GM12878 (cell line): ENCODE results near the gene VASP. TPM values are rescaled to one million over a fixed set of nuclear protein-coding genes. Genes with fewer than 3 reads are reported as not detected.

ENCODE experiments used
- ATAC-seq: fragments of 200-7000 bp; cut with Tn5 transposase; 3 replicates; pipeline ENCODE4 v1.9.1; 2020; ENCODE audit warnings: mild to moderate bottlenecking, moderate library complexity
- BruUV-seq: library from RNA; stranded (reverse); fragments of 400-500 nt; replicated peaks from 2 replicates; lab custom pipeline; 2021; lab: Mats Ljungman, UMichigan
- CTCF ChIA-PET: fragments of 300-600 bp; sonication (Branson Sonifier 250); formaldehyde crosslinking; extraction: SDS; loops from one replicate; lab custom pipeline; 2021; ENCODE audit warnings: inconsistent platforms; lab: Yijun Ruan, JAX
- POLR2A ChIA-PET: fragments of 350-600 bp; formaldehyde crosslinking; extraction: SDS; loops from one replicate; lab custom pipeline; 2021; ENCODE audit warnings: inconsistent platforms; lab: Charles Lee
- RAD21 ChIA-PET: fragments of 300-600 bp; sonication (Branson Sonifier 250); formaldehyde crosslinking; loops from one replicate; lab custom pipeline; 2023; ENCODE audit warnings: antibody characterized with exemption; ENCODE audit not compliant: unreplicated experiment; lab: Charles Lee
- SMC1A ChIA-PET: fragments of 300-600 bp; sonication (Branson Sonifier 250); formaldehyde crosslinking; loops from one replicate; lab custom pipeline; 2023; ENCODE audit not compliant: unreplicated experiment, uncharacterized antibody; lab: Charles Lee
- DNase-seq: peaks from one replicate; pipeline ENCODE4 v3.0.0-alpha.2; 2011; ENCODE audit warnings: low read depth, low spot score
- FAIRE-seq: peaks from 3 replicates; lab custom pipeline; 2011; peaks lifted over from hg19 to GRCh38; lab: Jason Lieb, UNC
- H2AFZ ChIP-seq: 2 replicates; pipeline ENCODE4 v1.6.0; 2011; ENCODE audit warnings: low read depth, low read length, control low read depth; ENCODE audit not compliant: control insufficient read depth
- H3K27ac ChIP-seq: 2 replicates; pipeline ENCODE4 v1.5.1; 2011; ENCODE audit warnings: control low read depth; ENCODE audit not compliant: control insufficient read depth, insufficient read depth
- H3K27me3 ChIP-seq, 2 experiments: replicated peaks in 1 of 2; 2 replicates each; pipeline versions ENCODE4 v1.6.0 to v1.6.1; 2011; ENCODE audit warnings: low read length in 1 of 2; ENCODE audit not compliant: control insufficient read depth in 2 of 2, insufficient read depth in 2 of 2
- H3K36me3 ChIP-seq, 2 experiments: 2 replicates each; pipeline ENCODE4 v1.5.1; 2011; ENCODE audit warnings: low read length in 1 of 2; ENCODE audit not compliant: control insufficient read depth in 2 of 2, insufficient read depth in 2 of 2
- H3K4me1 ChIP-seq: 2 replicates; pipeline ENCODE4 v1.6.1; 2011; ENCODE audit warnings: mild to moderate bottlenecking, low read length, moderate library complexity, mixed read lengths; ENCODE audit not compliant: control insufficient read depth, insufficient read depth
- H3K4me2 ChIP-seq: 2 replicates; pipeline ENCODE4 v1.6.0; 2011; ENCODE audit warnings: control low read depth; ENCODE audit not compliant: control insufficient read depth, insufficient read depth
- H3K4me3 ChIP-seq: fragments of 200-600 bp; sonication (generic); 2 replicates; pipeline ENCODE4 v1.5.1; 2016
- H3K79me2 ChIP-seq: 2 replicates; pipeline ENCODE4 v1.6.0; 2011; ENCODE audit warnings: low read length; ENCODE audit not compliant: control insufficient read depth, insufficient read depth
- H3K9ac ChIP-seq: 2 replicates; pipeline ENCODE4 v1.8.0; 2011; ENCODE audit warnings: low read length, control low read depth, mixed read lengths; ENCODE audit not compliant: control insufficient read depth, insufficient read depth
- H3K9me3 ChIP-seq: replicated peaks from 3 replicates; pipeline ENCODE4 v1.5.1; 2011; ENCODE audit warnings: mild to moderate bottlenecking, low read length; ENCODE audit not compliant: control insufficient read depth, insufficient read depth
- H4K20me1 ChIP-seq: 2 replicates; pipeline ENCODE4 v1.6.0; 2011; ENCODE audit not compliant: control insufficient read depth, insufficient read depth
- CBX3 ChIP-seq: fragments of 200-600 bp; sonication (generic); IDR thresholded peaks from 2 replicates; pipeline ENCODE4 v1.6.1; 2016; ENCODE audit warnings: low read depth, borderline replicate concordance
- CEBPB ChIP-seq, 2 experiments: fragments of 150-350 bp in 1 of 2; IDR thresholded peaks; 2 replicates each; pipeline ENCODE4 v1.6.1; 2012 to 2014; ENCODE audit warnings: low read depth in 2 of 2, low read length in 2 of 2, borderline replicate concordance in 1 of 2, inconsistent platforms in 1 of 2
- CHD4 ChIP-seq: fragments of 200-600 bp; sonication (generic); IDR thresholded peaks from 2 replicates; pipeline ENCODE4 v1.6.1; 2016; ENCODE audit warnings: mild to moderate bottlenecking
- HCFC1 ChIP-seq: fragments of 150-350 bp; IDR thresholded peaks from 2 replicates; pipeline ENCODE4 v1.6.1; 2014; ENCODE audit warnings: low read length
- MAX ChIP-seq: IDR thresholded peaks from 2 replicates; pipeline ENCODE4 v1.6.1; 2012; ENCODE audit warnings: low read depth, low read length, improper control_type of control experiment
- NRF1 ChIP-seq: conservative IDR thresholded peaks from 2 replicates; pipeline ENCODE4 v1.6.1; 2011; ENCODE audit warnings: mild to moderate bottlenecking, low read depth, low read length, improper control_type of control experiment
- RUNX3 ChIP-seq: IDR thresholded peaks from 2 replicates; pipeline ENCODE4 v1.6.1; 2012; ENCODE audit warnings: low read length, inconsistent platforms
- SIN3A ChIP-seq: IDR thresholded peaks from 2 replicates; pipeline ENCODE4 v1.6.1; 2012; ENCODE audit warnings: low read depth, low read length, improper control_type of control experiment
- SP1 ChIP-seq: IDR thresholded peaks from one replicate; pipeline ENCODE4 v1.6.1; 2011; ENCODE audit warnings: low read depth, low read length
- SRF ChIP-seq, 2 experiments: IDR thresholded peaks; 2 replicates each; pipeline ENCODE4 v1.6.1; 2011; ENCODE audit warnings: low read depth in 2 of 2, low read length in 2 of 2, mild to moderate bottlenecking in 1 of 2, moderate library complexity in 1 of 2
- TAF1 ChIP-seq: IDR thresholded peaks from 2 replicates; pipeline ENCODE4 v1.6.1; 2011; ENCODE audit warnings: mild to moderate bottlenecking, low read depth, low read length, borderline replicate concordance
- TCF7 ChIP-seq: IDR thresholded peaks from 2 replicates; pipeline ENCODE4 v1.6.1; 2014; ENCODE audit warnings: antibody characterized with exemption, borderline replicate concordance
- WGBS: methylation state at CpG from one replicate; pipeline ENCODE4 v1.1.6; 2016; ENCODE audit warnings: low lambda C conversion rate; ENCODE audit not compliant: insufficient replicate concordance, insufficient coverage; ENCODE audit errors: missing lambda C conversion rate; 5-methylcytosine and 5-hydroxymethylcytosine counted together
- in situ Hi-C: fragments of 300-500 bp; cut with MboI; formaldehyde crosslinking; loops from 9 replicates; pipeline ENCODE4 v1.14.3; 2018; ENCODE audit warnings: mixed read lengths
- intact Hi-C: fragments of 100-400 bp; cut with micrococcal nuclease; formaldehyde crosslinking; loops from one replicate; pipeline ENCODE4 v1.14.2; 2022; ENCODE audit not compliant: unreplicated experiment
- polyA plus RNA-seq, 11 experiments: library from polyadenylated mRNA; depleted of rRNA in 4 of 11; unstranded in 6 of 11; stranded (reverse) in 5 of 11; fragments of >200 nt; fragmentation: Nextera tagmentation in 4 of 11; fragmentation: Illumina TruSeq in 1 of 11; extraction: Ambion mirVana in 4 of 11; extraction: Trizol in 1 of 11; gene quantifications; 1 replicate in 1 of 11; 2 replicates in 10 of 11; pipeline versions ENCODE4 v1.2.1 to v1.2.3, GENCODE V29; 2011 to 2016; ENCODE audit warnings: inconsistent platforms in 2 of 11, missing spikeins in 2 of 11, low read depth in 1 of 11
- total RNA-seq, 4 experiments: library from RNA; depleted of rRNA in 3 of 4; stranded (reverse); fragments of >200 nt in 3 of 4; fragmentation: Illumina TruSeq in 1 of 4; extraction: Trizol in 1 of 4; gene quantifications; 2 replicates each; pipeline versions ENCODE4 v1.2.1 to v1.2.3, GENCODE V29; 2013 to 2021

VASP gene
- total and polyA plus RNA-seq, 10 of the 15 experiments (the other 5 are each of a cell fraction or from before 2014, with no cell fraction given) = 19.5 to 298 (median 84.8) TPM

- no peak overlapping the region for H3K27ac ChIP-seq
- intact Hi-C loops = no loop called here
- FAIRE-seq = no peak
- H3K4me2 ChIP-seq = no peak overlapping the region
- H3K27me3 ChIP-seq = no peaks in the 10 kb centered on the region
- peaks cover 18% of the 10 kb centered on the region for H3K4me1 ChIP-seq
- ChIA-PET CTCF (interaction anchor here (1.0 kb wide), 1 partner anchor 24 kb away, joined by 3 read pairs; no protein-coding TSS in a partner anchor), POLR2A (no interaction called here)
- H3K9ac ChIP-seq = no peak overlapping the region
- TF ChIP-seq SP1 (no peak), SRF (IDR thresholded peaks at IDR 0.05; ENCODE audit: low read depth in 2 of 2, low read length in 2 of 2) (no peak), TAF1 (no peak), CEBPB (IDR thresholded peaks at IDR 0.05; ENCODE audit: borderline replicate concordance in 1 of 2, low read depth in 2 of 2, low read length in 2 of 2) (no peak), HCFC1 (no peak)
- TF ChIP-seq, all 136 proteins: peak for 0
- H3K36me3 ChIP-seq = no peaks in the 10 kb centered on the region
- H2AFZ ChIP-seq = no peak overlapping the region
- no peak overlapping the region for H3K4me3 ChIP-seq
- ChIA-PET RAD21 (no interaction called here), SMC1A (no interaction called here)
- no peaks in the 10 kb centered on the region; the same call in 2 of the 3 replicates for H3K9me3 ChIP-seq
- DNase-seq = no peak
- H4K20me1 ChIP-seq = no peaks in the 10 kb centered on the region
- WGBS = 90% methylated on average over 9 of the region's 9 CpGs
- in situ Hi-C loops = no loop called here
- H3K79me2 ChIP-seq = no peaks in the 10 kb centered on the region
- no peak for ATAC-seq
- BruUV-seq = no TSS peak
Measured at GRCh38 chr19:45539459-45539858, 32.2 kb downstream of the VASP start.

- Histone ChIP-seq H3K4me3 (no peak overlapping the region), H3K9me3 (no peaks in the 10 kb centered on the region; the same call in 2 of the 3 replicates), H3K79me2 (no peaks in the 10 kb centered on the region), H3K9ac (no peak overlapping the region), H3K4me1 (peaks cover 24% of the 10 kb centered on the region), H4K20me1 (no peaks in the 10 kb centered on the region), H3K27ac (no peak overlapping the region), H3K4me2 (no peak overlapping the region)
- RAD21 ChIA-PET = no interaction called here
- ATAC-seq = peak; percentile 59
- POLR2A ChIA-PET = interaction anchor here (0.5 kb wide), 1 partner anchor 12 kb away, joined by 5 read pairs; no protein-coding TSS in a partner anchor
- no peak for DNase-seq
- no TSS peak for BruUV-seq
- SMC1A ChIA-PET = interaction anchor here (1.3 kb wide), 1 partner anchor 57 kb away, joined by 3 read pairs; no protein-coding TSS in a partner anchor
- CTCF ChIA-PET = interaction anchor here (1.7 kb wide), 1 partner anchor 64 kb away, joined by 3 read pairs; no protein-coding TSS in a partner anchor
- peak; percentile 82 for TF ChIP-seq RUNX3
- no peak for TF ChIP-seq CBX3
- no peak for TF ChIP-seq CHD4
- no peak for TF ChIP-seq SRF (IDR thresholded peaks at IDR 0.05; ENCODE audit: low read depth in 2 of 2, low read length in 2 of 2)
- TF ChIP-seq TCF7 = no peak
- no peak for TF ChIP-seq NRF1
- no peak for TF ChIP-seq SIN3A
- no peak for TF ChIP-seq MAX
- TF ChIP-seq, all 136 proteins: peak for 1
- H2AFZ ChIP-seq = no peak overlapping the region
- H3K27me3 ChIP-seq = no peaks in the 10 kb centered on the region
- WGBS = 71% methylated on average over 7 of the region's 7 CpGs
- FAIRE-seq = no peak
- in situ Hi-C loops = no loop called here
- intact Hi-C loops = no loop called here
- H3K36me3 ChIP-seq = no peaks in the 10 kb centered on the region
Measured at GRCh38 chr19:45542234-45542668, 35.0 kb downstream of the VASP start.
